H1 (cell line): Measurements from ENCODE around the gene BCL2L1. TPM values are rescaled to one million over a fixed set of nuclear protein-coding genes. Genes with fewer than 3 reads are reported as not detected.

Experiments used
- CTCF ChIA-PET: fragments of 300-600 bp; sonication (Branson Sonifier 250); formaldehyde crosslinking; loops from one replicate; lab custom pipeline; 2021; ENCODE audit not compliant: partially characterized antibody; lab: Charles Lee
- POLR2A ChIA-PET: fragments of 300-600 bp; sonication (Branson Sonifier 250); formaldehyde crosslinking; loops from one replicate; lab custom pipeline; 2021; ENCODE audit warnings: inconsistent platforms; ENCODE audit not compliant: partially characterized antibody; lab: Charles Lee
- DNase-seq, 2 experiments: peaks; one replicate each; pipeline versions ENCODE4 v3.0.0 to v3.0.0-alpha.2; 2010 to 2022; ENCODE audit warnings: low spot score in 2 of 2, low read depth in 1 of 2, mixed read lengths in 1 of 2
- FAIRE-seq: peaks from 2 replicates; lab custom pipeline; 2011; peaks lifted over from hg19 to GRCh38; lab: Jason Lieb, UNC
- H2AFZ ChIP-seq: 2 replicates; pipeline ENCODE4 v1.8.1; 2012; ENCODE audit warnings: low read length, inconsistent platforms
- H2AK5ac ChIP-seq: 2 replicates; pipeline ENCODE4 v1.6.1; 2013; ENCODE audit warnings: low read depth, low read length
- H2BK120ac ChIP-seq: replicated peaks from 2 replicates; pipeline ENCODE3; 2013; ENCODE audit warnings: low read depth, low read length, inconsistent platforms
- H2BK12ac ChIP-seq: 2 replicates; pipeline ENCODE4 v1.6.1; 2013; ENCODE audit warnings: low read depth, low read length
- H2BK15ac ChIP-seq: 2 replicates; pipeline ENCODE4 v1.6.1; 2013; ENCODE audit warnings: low read length
- H2BK20ac ChIP-seq: 2 replicates; pipeline ENCODE4 v1.6.1; 2013; ENCODE audit warnings: low read length
- H2BK5ac ChIP-seq: 2 replicates; pipeline ENCODE4 v1.6.1; 2013; ENCODE audit warnings: low read depth, low read length
- H3K14ac ChIP-seq: 2 replicates; pipeline ENCODE4 v1.6.1; 2013; ENCODE audit warnings: inconsistent platforms; ENCODE audit not compliant: insufficient read length
- H3K18ac ChIP-seq: 2 replicates; pipeline ENCODE4 v1.6.1; 2013; ENCODE audit warnings: low read length; ENCODE audit errors: extremely low read depth
- H3K23ac ChIP-seq: 2 replicates; pipeline ENCODE4 v1.6.1; 2013; ENCODE audit warnings: inconsistent platforms; ENCODE audit not compliant: insufficient read length
- H3K23me2 ChIP-seq: 2 replicates; pipeline ENCODE4 v1.6.1; 2013; ENCODE audit warnings: low read depth, low read length
- H3K27ac ChIP-seq: 2 replicates; pipeline ENCODE4 v1.6.1; 2011; ENCODE audit warnings: low read depth, low read length, inconsistent platforms
- H3K27me3 ChIP-seq, 4 experiments: replicated peaks in 1 of 4; 1 replicate in 1 of 4; 2 replicates in 3 of 4; pipeline versions ENCODE4 v1.6.1 to v1.8.1; 2011 to 2013; ENCODE audit warnings: low read length in 3 of 4, mild to moderate bottlenecking in 3 of 4, inconsistent platforms in 2 of 4, mixed read lengths in 2 of 4, moderate library complexity in 1 of 4; ENCODE audit not compliant: control insufficient read depth in 3 of 4, insufficient read depth in 3 of 4; ENCODE audit errors: extremely low read depth in 1 of 4
- H3K36me3 ChIP-seq, 4 experiments: 2 replicates each; pipeline versions ENCODE4 v1.6.1 to v1.8.1; 2011 to 2013; ENCODE audit warnings: mild to moderate bottlenecking in 4 of 4, low read length in 3 of 4, moderate library complexity in 2 of 4, control low read depth in 1 of 4, inconsistent platforms in 1 of 4; ENCODE audit not compliant: insufficient read depth in 4 of 4, control insufficient read depth in 2 of 4
- H3K4ac ChIP-seq: replicated peaks from 2 replicates; pipeline ENCODE3; 2013; ENCODE audit warnings: low read length, low read depth, mixed read lengths, inconsistent platforms; ENCODE audit not compliant: insufficient read length
- H3K4me1 ChIP-seq, 4 experiments: replicated peaks in 1 of 4; 1 replicate in 1 of 4; 2 replicates in 3 of 4; pipeline versions ENCODE4 v1.6.1 to v1.8.1; 2011 to 2013; ENCODE audit warnings: low read length in 3 of 4, inconsistent platforms in 2 of 4, mixed read lengths in 1 of 4; ENCODE audit not compliant: insufficient read depth in 4 of 4, control insufficient read depth in 3 of 4
- H3K4me2 ChIP-seq, 2 experiments: 2 replicates each; pipeline versions ENCODE4 v1.6.1 to v1.8.1; 2011 to 2013; ENCODE audit warnings: low read depth in 2 of 2, low read length in 2 of 2, control low read depth in 1 of 2, inconsistent platforms in 1 of 2, mild to moderate bottlenecking in 1 of 2; ENCODE audit not compliant: insufficient read depth in 1 of 2
- H3K4me3 ChIP-seq, 4 experiments: fragments of 200-600, 300-600 bp in 1 of 4; sonication (generic), shearing (Covaris generic), sonication (Bioruptor Twin) in 1 of 4; 2 replicates each; pipeline versions ENCODE4 v1.5.1 to v1.8.1; 2011 to 2016; ENCODE audit warnings: low read length in 4 of 4, low read depth in 3 of 4, control low read depth in 2 of 4, inconsistent platforms in 2 of 4, mild to moderate bottlenecking in 2 of 4, mixed read lengths in 1 of 4, moderate library complexity in 1 of 4; ENCODE audit not compliant: insufficient read depth in 2 of 4; ENCODE audit errors: extremely low read depth in 1 of 4
- H3K56ac ChIP-seq: replicated peaks from 2 replicates; pipeline ENCODE3; 2013; ENCODE audit warnings: low read depth, mild to moderate bottlenecking, mixed read lengths, low read length, inconsistent platforms; ENCODE audit not compliant: insufficient read length
- H3K79me1 ChIP-seq: 2 replicates; pipeline ENCODE4 v1.6.1; 2013; ENCODE audit warnings: low read depth, low read length, control low read depth
- H3K79me2 ChIP-seq, 2 experiments: 2 replicates each; pipeline versions ENCODE4 v1.6.1 to v1.8.1; 2012 to 2013; ENCODE audit warnings: low read length in 2 of 2, mild to moderate bottlenecking in 2 of 2, inconsistent platforms in 1 of 2; ENCODE audit not compliant: insufficient read depth in 2 of 2, control insufficient read depth in 1 of 2
- H3K9ac ChIP-seq, 4 experiments: replicated peaks in 1 of 4; 1 replicate in 1 of 4; 2 replicates in 3 of 4; pipeline versions ENCODE4 v1.6.1 to v1.8.1; 2011 to 2013; ENCODE audit warnings: low read depth in 3 of 4, low read length in 3 of 4, control low read depth in 2 of 4, mild to moderate bottlenecking in 2 of 4, moderate library complexity in 2 of 4, inconsistent platforms in 1 of 4; ENCODE audit errors: extremely low read depth in 1 of 4
- H3K9me3 ChIP-seq, 2 experiments: 2 replicates each; pipeline versions ENCODE4 v1.6.1 to v1.8.1; 2012 to 2013; ENCODE audit warnings: mild to moderate bottlenecking in 2 of 2, moderate library complexity in 2 of 2, control low read depth in 1 of 2, inconsistent platforms in 1 of 2, low read depth in 1 of 2, low read length in 1 of 2, mixed read lengths in 1 of 2; ENCODE audit not compliant: insufficient read depth in 2 of 2
- H4K20me1 ChIP-seq, 2 experiments: replicated peaks in 1 of 2; 2 replicates each; pipeline versions ENCODE3 to v1.8.1; 2011 to 2013; ENCODE audit warnings: inconsistent platforms in 2 of 2, low read length in 2 of 2, mild to moderate bottlenecking in 1 of 2; ENCODE audit not compliant: insufficient read depth in 2 of 2, control insufficient read depth in 1 of 2
- H4K5ac ChIP-seq: 2 replicates; pipeline ENCODE4 v1.6.1; 2013; ENCODE audit warnings: low read length, low read depth, mixed read lengths, inconsistent platforms; ENCODE audit not compliant: insufficient read length
- H4K8ac ChIP-seq: 2 replicates; pipeline ENCODE4 v1.8.0; 2013; ENCODE audit warnings: mild to moderate bottlenecking, moderate library complexity, low read length, inconsistent platforms; ENCODE audit not compliant: insufficient read depth; ENCODE audit errors: extremely low read depth
- H4K91ac ChIP-seq: replicated peaks from 2 replicates; pipeline ENCODE3; 2013; ENCODE audit warnings: low read length, mixed read lengths, inconsistent platforms; ENCODE audit not compliant: insufficient read length
- ATF3 ChIP-seq: IDR thresholded peaks from 2 replicates; pipeline ENCODE4 v1.6.1; 2011; ENCODE audit warnings: low read depth, mild to moderate bottlenecking, low read length; ENCODE audit not compliant: insufficient read depth
- BCL11A ChIP-seq, 2 experiments: IDR thresholded peaks; one replicate each; pipeline ENCODE4 v1.6.1; 2011; ENCODE audit warnings: low read depth in 2 of 2, low read length in 2 of 2, mild to moderate bottlenecking in 2 of 2
- CBX5 ChIP-seq: fragments of 300-800, 300-1000 bp; sonication (generic); IDR thresholded peaks from 2 replicates; pipeline ENCODE4 v1.7.1; 2016; ENCODE audit warnings: antibody characterized with exemption, low read length, low read depth
- EZH2 ChIP-seq: fragments of 200-600 bp; sonication (generic); IDR thresholded peaks from 2 replicates; pipeline ENCODE4 v1.7.1; 2012; ENCODE audit warnings: low read depth, mild to moderate bottlenecking, moderate library complexity, low read length, inconsistent platforms; ENCODE audit not compliant: severe bottlenecking
- GTF2F1 ChIP-seq: IDR thresholded peaks from 2 replicates; pipeline ENCODE4 v1.6.1; 2012; ENCODE audit warnings: low read depth, low read length, improper control_type of control experiment, borderline replicate concordance
- HDAC2 ChIP-seq, 2 experiments: fragments of 300-600 bp in 1 of 2; sonication (generic) in 1 of 2; IDR thresholded peaks; 2 replicates each; pipeline ENCODE4 v1.6.1; 2011 to 2012; ENCODE audit warnings: low read depth in 2 of 2, low read length in 2 of 2, mild to moderate bottlenecking in 2 of 2, moderate library complexity in 2 of 2, borderline replicate concordance in 1 of 2, inconsistent platforms in 1 of 2
- HDAC6 ChIP-seq: IDR thresholded peaks from one replicate; pipeline ENCODE4 v1.7.1; 2012; ENCODE audit warnings: low read depth, mild to moderate bottlenecking, inconsistent platforms, low read length, moderate library complexity
- POLR2A ChIP-seq, 2 experiments: IDR thresholded peaks; 1 replicate in 1 of 2; 2 replicates in 1 of 2; pipeline ENCODE4 v1.6.1; 2011; ENCODE audit warnings: low read depth in 2 of 2, low read length in 2 of 2, mild to moderate bottlenecking in 2 of 2; ENCODE audit errors: control extremely low read depth in 1 of 2
- RXRA ChIP-seq: IDR thresholded peaks from 2 replicates; pipeline ENCODE4 v1.6.1; 2011; ENCODE audit warnings: low read depth, mild to moderate bottlenecking, low read length, moderate library complexity; ENCODE audit not compliant: insufficient read depth
- SIN3A ChIP-seq, 2 experiments: IDR thresholded peaks in 1 of 2; conservative IDR thresholded peaks in 1 of 2; 2 replicates each; pipeline ENCODE4 v1.6.1; 2011 to 2012; ENCODE audit warnings: low read length in 2 of 2, improper control_type of control experiment in 1 of 2, low read depth in 1 of 2, mild to moderate bottlenecking in 1 of 2
- SP1 ChIP-seq: IDR thresholded peaks from 2 replicates; pipeline ENCODE4 v1.6.1; 2011; ENCODE audit warnings: low read depth, low read length
- TAF7 ChIP-seq: optimal IDR thresholded peaks from 2 replicates; pipeline ENCODE3; 2011; ENCODE audit warnings: low read depth, mild to moderate bottlenecking, inconsistent platforms, low read length, moderate library complexity, borderline replicate concordance
- TCF12 ChIP-seq: IDR thresholded peaks from 2 replicates; pipeline ENCODE4 v1.6.1; 2011; ENCODE audit warnings: low read depth, mild to moderate bottlenecking, low read length
- WGBS, 2 experiments: shearing (Covaris generic) in 1 of 2; methylation state at CpG; one replicate each; pipeline versions ENCODE4 v1.1.6 to v1.1.7; 2013 to 2015; ENCODE audit warnings: low lambda C conversion rate in 2 of 2, mixed read lengths in 2 of 2, inconsistent platforms in 1 of 2, low coverage in 1 of 2, missing lambda C conversion rate in 1 of 2; ENCODE audit not compliant: insufficient replicate concordance in 2 of 2, insufficient coverage in 1 of 2, insufficient read length in 1 of 2; ENCODE audit errors: extremely low coverage in 1 of 2, missing lambda C conversion rate in 1 of 2; 5-methylcytosine and 5-hydroxymethylcytosine counted together
- polyA plus RNA-seq, 7 experiments: library from polyadenylated mRNA; depleted of rRNA in 3 of 7; stranded (reverse) in 5 of 7; unstranded in 2 of 7; fragments of >200 nt in 5 of 7; fragments of 200-250 nt in 2 of 7; gene quantifications; 1 replicate in 5 of 7; 2 replicates in 1 of 7; 4 replicates in 1 of 7; pipeline versions ENCODE4 v1.2.1 to v1.2.3, GENCODE V29; 2011 to 2013; ENCODE audit warnings: missing spikeins in 2 of 7, mixed read lengths in 2 of 7
- total RNA-seq: library from RNA; stranded (reverse); fragmentation: NEBNext Ultra II Directional; extraction: Animal tissue kit (Norgen Biotek cat#: 25700); gene quantifications from 2 replicates; pipeline ENCODE4 v1.2.1, GENCODE V29; 2021

Gene BCL2L1
- total and polyA plus RNA-seq, 2 of the 8 experiments (the other 6 are each of a cell fraction or from before 2014, with no cell fraction given): 64.9 to 66.1 TPM

- H2BK5ac ChIP-seq: no peak overlapping the region
- POLR2A ChIA-PET: interaction anchor here (0.8 to 9.7 kb wide), 4 partner anchors 11 to 54 kb away, joined by 4 to 108 read pairs (median 18); no protein-coding TSS in a partner anchor
- no peak overlapping the region for H2AK5ac ChIP-seq
- DNase-seq (no peak), FAIRE-seq (no peak)
- peaks cover 2% of the 10 kb centered on the region; the same call in 1 of the 2 replicates for H3K79me1 ChIP-seq
- H3K27ac ChIP-seq: no peak overlapping the region
- peaks cover 0 to 6% of the 10 kb centered on the region in 2 experiments for H4K20me1 ChIP-seq
- H3K56ac ChIP-seq: no peak overlapping the region
- no peak overlapping the region for H3K18ac ChIP-seq
- no peak overlapping the region for H2BK120ac ChIP-seq
- 63% methylated on average over 3 of the region's 3 CpGs; no CpG with 5 or more reads in 1 of the 2 experiments for WGBS, 2 experiments
- CTCF ChIA-PET: interaction anchor here (0.9 to 1.5 kb wide), 6 partner anchors 31 to 156 kb away, joined by 3 to 6 read pairs (median 4); no protein-coding TSS in a partner anchor
- no peak overlapping the region for H3K23ac ChIP-seq
- H2BK20ac ChIP-seq: no peak overlapping the region
- no peaks in the 10 kb centered on the region for H3K9me3 ChIP-seq
- H2AFZ ChIP-seq: no peak overlapping the region
- H3K4ac ChIP-seq: no peak overlapping the region
- no peak overlapping the region for H2BK12ac ChIP-seq
- no peak overlapping the region for H3K14ac ChIP-seq
- H3K4me3 ChIP-seq: no peak overlapping the region
- no peak overlapping the region for H4K8ac ChIP-seq
- no peak overlapping the region for H3K4me2 ChIP-seq
- peaks cover under 1% of the 10 kb centered on the region for H3K23me2 ChIP-seq
- H4K91ac ChIP-seq: no peak overlapping the region
- peaks cover 29 to 57% (median 42%) of the 10 kb centered on the region in 4 experiments for H3K4me1 ChIP-seq
- peaks cover 0 to 16% (median 12%) of the 10 kb centered on the region in 4 experiments; a peak in 7 of 8 replicates for H3K36me3 ChIP-seq
- no peak overlapping the region for H4K5ac ChIP-seq
- H3K79me2 ChIP-seq: peaks cover 13 to 96% of the 10 kb centered on the region in 2 experiments
- H2BK15ac ChIP-seq: no peak overlapping the region
- H3K9ac ChIP-seq: no peak overlapping the region
- H3K27me3 ChIP-seq: no peaks in the 10 kb centered on the region
- no peak for TF ChIP-seq POLR2A (IDR thresholded peaks at IDR 0.05; ENCODE audit: control extremely low read depth in 1 of 2, low read depth in 2 of 2, low read length in 2 of 2)
- TF ChIP-seq TAF7: no peak
- no peak for TF ChIP-seq HDAC2 (IDR thresholded peaks at IDR 0.05; ENCODE audit: borderline replicate concordance in 1 of 2, low read depth in 2 of 2, low read length in 2 of 2)
- no peak for TF ChIP-seq EZH2
- no peak for TF ChIP-seq TCF12
- no peak for TF ChIP-seq GTF2F1
- TF ChIP-seq BCL11A (IDR thresholded peaks at IDR 0.05; ENCODE audit: low read depth in 2 of 2, low read length in 2 of 2): no peak
- no peak for TF ChIP-seq HDAC6
- TF ChIP-seq CBX5: no peak
- TF ChIP-seq SP1: no peak
- TF ChIP-seq RXRA: no peak
- TF ChIP-seq ATF3: no peak
- no peak for TF ChIP-seq SIN3A (conservative IDR thresholded peaks at IDR 0.05 in 1 of 2, IDR thresholded peaks at IDR 0.05 in 1 of 2; ENCODE audit: low read depth in 1 of 2, low read length in 2 of 2)
Measured at GRCh38 chr20:31715766-31716165, 6.9 kb downstream of the BCL2L1 start.
